ENCODE results near the gene OXT.
"Not testable (repeated sequence)": the region's sequence is repeated elsewhere in the genome, so short reads cannot be mapped to it uniquely, and the experiment has no call there.

The OXT gene

DNA sequence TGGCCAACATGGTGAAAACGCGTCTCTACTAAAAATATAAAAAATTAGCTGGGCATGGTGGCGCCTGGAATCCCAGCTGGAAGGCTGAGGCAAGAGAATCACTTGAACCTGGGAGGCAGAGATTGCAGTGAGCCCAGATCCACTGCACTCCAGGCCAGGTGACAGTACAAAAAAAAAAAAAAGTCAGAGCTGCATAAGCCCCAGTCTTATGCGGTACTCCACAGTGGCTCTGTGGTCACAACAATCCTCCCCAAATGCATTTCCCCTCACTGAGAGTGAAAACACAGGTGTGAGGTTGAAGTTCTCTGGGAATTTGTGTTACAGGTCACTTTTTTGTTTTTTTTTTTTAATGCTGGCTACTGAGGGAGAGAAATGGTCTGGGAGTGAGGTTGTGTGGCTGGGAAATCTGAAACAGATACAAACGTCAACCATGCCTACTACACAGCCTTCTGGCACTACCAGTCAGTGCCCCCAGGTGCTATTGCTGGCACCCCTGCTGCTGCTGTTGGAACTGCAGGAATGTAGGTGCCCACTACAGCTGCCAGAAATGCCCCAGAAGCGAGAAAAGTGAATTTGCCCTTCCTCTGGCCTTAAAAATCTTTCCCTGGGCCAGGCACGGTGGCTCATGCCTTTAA is 19.9 kb upstream of the OXT start:
- no peak for DNase-seq

- DNase-seq: no peak
Measured at GRCh38 chr20:3059489-3059888, 11.9 kb upstream of the OXT start.

GRCh38 chr20:3064119-3064518 is 7.3 kb upstream of the OXT start:
- DNase-seq: not testable (repeated sequence)

DNA sequence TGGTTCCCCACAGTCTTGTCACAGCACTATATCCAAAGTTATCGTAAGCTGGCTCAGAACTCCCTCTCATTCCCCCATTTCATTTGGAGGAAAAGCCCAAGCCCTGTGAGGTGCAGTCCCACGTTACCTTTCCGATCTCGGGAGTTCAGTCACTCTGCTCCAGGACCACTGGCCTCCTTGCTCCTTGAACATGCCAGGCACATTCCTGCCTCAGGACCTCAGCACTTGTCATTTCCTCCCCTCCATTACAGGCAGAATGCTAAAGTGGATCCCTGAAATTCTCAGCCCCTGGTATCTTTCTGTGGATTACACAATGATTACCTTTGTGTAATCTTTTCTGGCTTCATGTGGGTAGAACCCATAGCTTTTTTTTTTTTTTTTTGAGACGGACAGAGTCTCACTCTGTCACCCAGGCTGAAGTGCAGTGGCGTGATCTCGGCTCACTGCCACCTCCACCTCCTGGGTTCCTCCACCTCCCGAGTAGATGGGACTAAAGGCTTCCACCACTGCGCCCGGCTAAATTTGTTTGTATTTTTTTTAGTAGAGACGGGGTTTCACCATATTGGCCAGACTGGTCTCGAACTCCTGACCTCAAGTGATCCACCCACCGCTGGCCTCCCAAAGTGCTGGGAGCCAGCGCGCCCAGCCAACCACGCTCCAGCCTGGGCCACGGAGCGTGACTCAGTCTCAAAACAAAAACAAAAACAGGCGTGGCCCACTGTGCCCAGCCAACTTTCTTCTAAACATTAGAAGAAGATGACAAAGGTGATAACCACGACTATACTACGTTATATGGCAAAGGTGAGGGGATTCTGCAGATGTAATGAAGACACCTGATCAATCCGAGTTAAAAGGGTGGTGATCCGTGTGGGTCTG is 4.0 kb upstream of the OXT start:
- no peak for DNase-seq

GRCh38 chr20:3068075-3068474 is 3.3 kb upstream of the OXT start:
- no peak for DNase-seq

GRCh38 chr20:3068986-3069900 is 2.2 kb upstream of the OXT start:
- DNase-seq: no peak

DNA sequence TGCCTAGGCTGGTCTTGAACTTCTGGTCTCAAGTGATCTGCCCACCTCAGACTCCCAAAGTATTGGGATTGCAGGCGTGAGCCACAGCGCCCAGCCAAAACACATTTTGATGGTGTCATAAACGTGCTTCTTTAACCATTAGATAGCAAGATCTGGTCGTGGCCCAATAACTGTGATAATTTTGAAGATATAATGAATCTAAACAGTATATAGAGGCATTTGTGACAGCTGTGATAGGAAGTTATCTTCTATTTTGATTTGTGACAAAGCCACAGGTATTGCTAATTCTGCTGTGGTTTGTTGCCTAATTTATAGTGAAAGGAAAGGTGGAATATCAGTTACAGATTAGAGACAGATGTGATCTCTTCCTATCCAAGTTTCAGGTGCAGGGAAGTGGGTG is 695 bp upstream of the OXT start:
- no peak for DNase-seq

DNA sequence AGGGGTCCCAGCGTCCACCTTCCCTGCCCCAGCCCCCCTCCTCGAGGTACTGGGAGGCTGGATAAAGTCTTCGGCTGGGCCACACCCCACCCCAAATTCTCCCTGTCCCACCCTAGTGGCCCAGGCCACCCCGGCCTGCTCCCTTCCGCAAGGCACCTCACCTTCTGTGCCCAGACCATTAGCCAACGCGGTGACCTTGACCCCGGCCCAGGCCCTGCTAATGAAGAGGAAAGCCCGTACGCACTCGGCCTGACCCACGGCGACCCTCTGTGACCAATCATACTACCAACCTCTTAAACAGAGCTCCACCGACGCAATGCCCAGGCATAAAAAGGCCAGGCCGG is 182 bp upstream of the OXT start:
- DNase-seq: no peak

- DNase-seq: no peak
Measured at GRCh38 chr20:3072530-3073250, 1.3 kb downstream of the OXT start.

- not testable (repeated sequence) for DNase-seq
Measured at GRCh38 chr20:3073251-3073643, 1.8 kb downstream of the OXT start.

DNA sequence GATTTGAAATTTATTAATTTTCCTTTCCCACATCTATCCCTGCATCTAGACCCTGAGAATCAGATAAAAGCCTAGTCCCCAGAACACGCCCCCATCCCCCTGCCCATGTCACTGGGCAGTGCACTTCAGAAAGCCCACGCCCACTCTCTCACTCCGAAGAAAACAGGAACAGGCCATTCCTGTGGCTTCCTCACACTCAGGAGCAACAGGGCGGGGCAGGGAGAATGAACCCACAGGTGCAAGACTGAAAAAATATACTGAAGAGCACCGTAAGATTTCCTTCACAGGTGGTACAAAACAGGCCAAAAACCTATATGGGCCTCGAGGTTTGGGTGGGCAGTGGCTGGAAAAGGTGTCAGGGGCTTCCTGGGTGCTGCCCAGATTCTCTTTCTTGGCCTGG is 3.4 kb downstream of the OXT start:
- no peak for DNase-seq

DNA sequence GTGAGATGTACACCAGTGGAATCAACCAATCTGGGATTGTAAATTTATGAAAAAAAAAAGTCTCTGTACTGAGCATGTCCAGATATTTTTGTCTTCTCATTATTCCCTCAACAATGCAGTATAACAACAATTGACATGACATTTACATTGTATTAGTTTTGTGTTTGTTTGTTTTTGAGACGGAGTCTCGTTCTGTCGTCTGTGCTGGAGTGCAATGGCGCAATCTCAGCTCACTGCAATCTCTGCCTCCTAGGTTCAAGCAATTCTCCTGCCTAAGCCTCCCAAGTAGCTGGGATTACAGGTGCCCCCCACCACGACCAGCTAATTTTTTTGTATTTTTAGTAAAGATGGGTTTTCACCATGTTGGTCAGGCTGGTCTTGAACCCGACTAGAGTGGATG is 3.9 kb downstream of the OXT start:
- DNase-seq: not testable (repeated sequence)

GRCh38 chr20:3077618-3078134 is 6.3 kb downstream of the OXT start:
- no peak for DNase-seq

DNA sequence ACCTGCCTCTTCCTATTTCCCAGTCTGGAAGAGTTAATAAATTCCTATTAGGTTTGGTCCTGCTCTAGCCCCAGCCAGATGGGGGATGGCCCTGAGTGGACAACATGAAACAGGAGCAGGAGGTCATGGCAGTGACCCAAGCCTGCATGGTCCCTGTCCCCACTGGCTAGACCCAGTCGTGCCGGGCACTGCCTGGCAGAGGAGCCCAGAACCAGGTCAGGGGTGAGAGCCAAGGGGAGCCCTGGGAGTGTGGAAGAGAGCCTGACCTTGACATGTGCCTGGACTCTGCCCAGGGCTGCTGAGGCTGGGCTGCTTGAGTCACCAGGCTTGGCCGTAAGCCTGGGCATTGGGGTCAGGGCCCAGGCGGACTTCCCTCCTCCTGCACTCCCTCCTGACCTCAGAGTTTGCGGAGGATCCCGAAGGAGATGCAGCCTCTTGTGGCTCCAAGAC is 9.5 kb downstream of the OXT start:
- no peak for DNase-seq

DNA sequence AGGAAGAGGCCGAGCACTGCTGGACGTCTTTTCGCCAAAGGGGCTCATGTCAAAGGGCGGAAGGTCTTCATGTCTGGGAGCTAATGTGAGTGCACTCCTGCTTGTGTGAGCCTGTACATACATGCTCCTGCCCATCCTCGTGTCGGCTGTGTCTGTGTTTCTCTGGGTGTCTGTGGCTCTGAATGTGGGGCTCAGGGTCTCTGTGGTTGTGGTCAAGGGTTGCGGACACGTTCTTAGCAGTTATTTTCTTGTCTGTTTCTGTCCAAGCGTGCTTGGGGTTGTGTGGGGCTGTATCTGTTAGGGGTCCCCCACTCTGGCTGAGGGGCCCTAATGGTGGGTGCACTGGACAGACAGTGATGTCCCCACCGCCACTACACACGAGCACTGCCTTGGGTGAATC is 10.2 kb downstream of the OXT start:
- no peak for DNase-seq

DNA sequence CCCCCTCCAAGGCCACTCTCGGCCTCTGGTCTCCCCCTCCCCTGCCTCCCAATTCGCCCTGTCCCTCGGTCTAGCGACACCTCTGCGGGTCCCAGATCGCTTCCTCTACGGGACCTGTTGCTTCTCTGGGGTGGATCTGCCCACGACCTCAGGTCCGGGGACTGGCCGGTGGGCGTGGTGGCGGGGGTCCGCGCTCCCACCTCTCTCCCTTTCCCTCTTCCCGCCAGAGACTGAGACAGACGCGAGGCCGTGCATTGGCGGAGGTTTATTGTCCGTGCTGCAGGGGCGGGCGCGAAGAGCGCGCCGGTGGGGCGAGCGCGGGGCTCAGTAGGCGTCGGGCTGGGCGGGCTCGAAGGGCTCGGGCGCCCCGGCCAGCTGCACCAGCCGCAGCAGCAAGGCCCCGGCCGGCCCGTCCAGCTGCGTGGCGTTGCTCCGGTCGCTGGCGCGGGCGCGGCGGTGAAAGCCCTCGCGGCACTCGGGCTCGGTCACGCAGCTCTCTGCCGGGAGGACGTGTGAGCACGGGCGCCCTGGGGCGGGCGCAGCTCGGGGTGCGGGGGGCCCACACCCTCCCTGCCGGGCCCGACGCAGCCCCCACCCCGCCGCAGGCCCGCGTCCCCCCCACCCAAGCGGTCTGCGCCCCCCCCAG is 11.0 kb downstream of the OXT start:
- DNase-seq: no peak

DNA sequence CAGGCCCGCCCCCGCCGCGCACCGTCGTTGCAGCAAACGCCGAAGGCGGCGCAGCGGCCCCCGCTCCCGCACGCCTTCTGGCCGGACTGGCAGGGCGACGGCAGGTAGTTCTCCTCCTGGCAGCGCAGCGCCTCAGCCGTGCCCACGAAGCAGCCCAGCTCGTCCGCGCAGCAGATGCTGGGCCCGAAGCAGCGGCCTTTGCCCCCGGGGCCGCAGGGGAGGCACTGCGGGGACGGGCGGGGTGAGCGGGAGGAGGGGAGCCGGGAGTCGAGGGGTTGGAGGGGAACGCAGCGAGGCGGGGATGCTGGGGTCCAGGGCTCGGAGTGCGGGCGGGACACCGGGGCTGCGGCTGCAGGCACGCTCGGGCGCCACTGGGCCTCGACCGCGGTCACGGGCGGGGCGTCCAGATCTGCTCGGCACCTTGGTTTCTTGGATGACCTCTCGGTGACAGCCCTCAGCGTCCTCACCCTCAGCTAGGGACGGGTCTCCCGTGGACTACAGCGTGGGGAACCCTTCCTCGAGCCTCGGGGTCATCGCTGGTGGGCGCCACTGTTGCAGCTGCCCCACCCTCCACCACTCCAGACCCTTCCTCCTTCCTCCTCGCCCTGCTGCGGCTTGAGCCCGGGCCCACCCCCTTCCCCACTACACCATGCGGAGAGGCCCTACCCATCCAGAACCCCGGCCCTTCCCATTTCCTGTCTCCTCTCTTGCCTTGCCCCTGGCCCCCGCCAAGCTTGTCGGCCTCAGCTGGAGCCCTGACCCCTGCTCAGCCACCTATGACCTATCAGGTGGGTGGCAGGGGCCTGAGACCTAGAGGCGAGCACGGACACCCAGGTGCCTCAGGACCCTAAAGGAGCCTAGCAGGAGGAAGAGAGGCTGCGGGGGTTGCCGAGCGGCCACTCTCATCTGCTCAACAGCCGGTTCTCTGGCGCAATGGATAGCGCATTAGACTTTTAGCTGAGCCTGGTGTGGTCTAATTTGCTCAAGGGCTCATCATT is 11.8 kb downstream of the OXT start:
- no peak for DNase-seq

GRCh38 chr20:3084283-3084985 is 13.0 kb downstream of the OXT start, which contains the start of gene AVP:
Gene AVP, minus strand, starts transcription at chr20:3084724. Its CDS starts 50 bp downstream, at chr20:3084674.
- no peak for DNase-seq

- no peak for DNase-seq
Measured at GRCh38 chr20:3084986-3085360, 13.6 kb downstream of the OXT start.

DNA sequence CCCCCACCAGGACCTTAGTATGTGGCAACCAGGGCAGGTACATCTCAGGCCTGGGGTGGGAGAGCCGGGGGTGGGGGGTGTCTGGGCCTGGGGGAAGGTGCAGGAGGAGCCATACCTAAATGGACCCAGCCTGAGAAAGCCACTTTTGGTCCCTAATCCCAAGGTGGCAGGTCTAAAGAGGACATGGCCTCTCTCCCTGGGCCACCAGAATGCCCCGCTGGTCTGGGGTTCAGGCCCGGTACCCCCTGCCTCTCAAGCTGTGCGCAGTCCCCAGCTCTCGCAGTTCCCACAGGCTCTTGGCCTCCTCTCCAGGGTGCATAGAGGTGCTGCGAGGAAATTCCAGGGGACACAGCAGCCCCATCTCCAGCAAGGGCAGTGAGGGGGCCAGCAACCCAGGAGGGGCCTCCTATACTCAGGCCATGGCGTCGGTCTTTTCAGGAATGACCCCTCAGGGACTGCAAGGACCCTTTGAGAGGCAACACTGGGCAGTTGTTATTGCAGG is 14.2 kb downstream of the OXT start:
- no peak for DNase-seq
